Endothelial cell of umbilical vein (primary cell): ENCODE measurements around the gene SASH3. TPM values are rescaled to one million over a fixed set of nuclear protein-coding genes. Genes with fewer than 3 reads are reported as not detected.

ENCODE experiments used
- BruUV-seq: library from RNA; stranded (reverse); fragments of 400-500 nt; replicated peaks from 2 replicates; lab custom pipeline; 2021; lab: Mats Ljungman, UMichigan
- CTCF ChIA-PET: fragments of 300-600, 350-600 bp; sonication (Branson Sonifier 250); formaldehyde crosslinking; loops from one replicate; lab custom pipeline; 2021; ENCODE audit warnings: antibody characterized with exemption, inconsistent platforms; lab: Charles Lee
- POLR2A ChIA-PET: fragments of 300-600, 350-600 bp; sonication (Branson Sonifier 250); formaldehyde crosslinking; loops from one replicate; lab custom pipeline; 2021; ENCODE audit warnings: antibody characterized with exemption, inconsistent platforms; lab: Charles Lee
- DNase-seq: peaks from one replicate; pipeline ENCODE4 v3.0.0-alpha.2; 2011; ENCODE audit warnings: low read depth, low spot score
- FAIRE-seq: peaks from 2 replicates; lab custom pipeline; 2011; peaks lifted over from hg19 to GRCh38; lab: Jason Lieb, UNC
- H2AFZ ChIP-seq: 2 replicates; pipeline ENCODE4 v1.6.0; 2012; ENCODE audit warnings: low read depth, low read length, control low read depth, inconsistent platforms
- H3K27ac ChIP-seq: 2 replicates; pipeline ENCODE4 v1.5.1; 2011; ENCODE audit warnings: low read depth, mild to moderate bottlenecking, control low read depth, low read length, moderate library complexity; ENCODE audit not compliant: insufficient read depth
- H3K27me3 ChIP-seq, 2 experiments: 2 replicates each; pipeline versions ENCODE4 v1.6.0 to v1.6.1; 2011; ENCODE audit warnings: low read length in 2 of 2, mixed read lengths in 1 of 2; ENCODE audit not compliant: control insufficient read depth in 2 of 2, insufficient read depth in 2 of 2
- H3K36me3 ChIP-seq, 2 experiments: 2 replicates in 1 of 2; 3 replicates in 1 of 2; pipeline ENCODE4 v1.5.1; 2011; ENCODE audit warnings: low read length in 2 of 2, mild to moderate bottlenecking in 1 of 2, moderate library complexity in 1 of 2; ENCODE audit not compliant: control insufficient read depth in 2 of 2, insufficient read depth in 2 of 2; ENCODE audit errors: extremely low read depth in 1 of 2
- H3K4me1 ChIP-seq: 3 replicates; pipeline ENCODE4 v1.5.1; 2011; ENCODE audit warnings: mild to moderate bottlenecking, low read length; ENCODE audit not compliant: control insufficient read depth, insufficient read depth; ENCODE audit errors: extremely low read depth
- H3K4me2 ChIP-seq: 2 replicates; pipeline ENCODE4 v1.6.1; 2011; ENCODE audit warnings: low read length, control low read depth, mixed read lengths; ENCODE audit not compliant: insufficient read depth
- H3K4me3 ChIP-seq, 3 experiments: fragments of 200-600 bp in 1 of 3; sonication (generic), shearing (Covaris generic) in 1 of 3; replicated peaks in 1 of 3; 2 replicates each; pipeline ENCODE4 v1.5.1; 2011 to 2016; ENCODE audit warnings: control low read depth in 3 of 3, low read length in 3 of 3, mild to moderate bottlenecking in 2 of 3, inconsistent platforms in 1 of 3, low read depth in 1 of 3, moderate library complexity in 1 of 3; ENCODE audit not compliant: insufficient read depth in 1 of 3
- H3K79me2 ChIP-seq: 2 replicates; pipeline ENCODE4 v1.6.0; 2012; ENCODE audit warnings: low read length, inconsistent platforms; ENCODE audit not compliant: control insufficient read depth, insufficient read depth
- H3K9ac ChIP-seq: replicated peaks from 2 replicates; pipeline ENCODE3; 2011; ENCODE audit warnings: low read length, control low read depth; ENCODE audit not compliant: insufficient read depth; ENCODE audit errors: extremely low read depth
- H3K9me1 ChIP-seq: replicated peaks from 3 replicates; pipeline ENCODE4 v1.6.0; 2011; ENCODE audit warnings: mild to moderate bottlenecking, low read length; ENCODE audit not compliant: control insufficient read depth, insufficient read depth; ENCODE audit errors: extremely low read depth
- H3K9me3 ChIP-seq: replicated peaks from 2 replicates; pipeline ENCODE4 v1.5.1; 2012; ENCODE audit warnings: low read length, inconsistent platforms; ENCODE audit not compliant: control insufficient read depth, insufficient read depth
- H4K20me1 ChIP-seq: replicated peaks from 2 replicates; pipeline ENCODE3; 2011; ENCODE audit warnings: mild to moderate bottlenecking, low read length; ENCODE audit not compliant: control insufficient read depth, insufficient read depth; ENCODE audit errors: extremely low read depth
- EZH2 ChIP-seq: IDR thresholded peaks from 2 replicates; pipeline ENCODE4 v1.6.1; 2012; ENCODE audit warnings: borderline replicate concordance, low read depth, mild to moderate bottlenecking, moderate library complexity, low read length, inconsistent platforms; ENCODE audit not compliant: severe bottlenecking
- FOS ChIP-seq: IDR thresholded peaks from 2 replicates; pipeline ENCODE4 v1.6.1; 2011; ENCODE audit warnings: mild to moderate bottlenecking, low read length, moderate library complexity, borderline replicate concordance; ENCODE audit not compliant: insufficient read depth
- GATA2 ChIP-seq: IDR thresholded peaks from 2 replicates; pipeline ENCODE4 v1.7.0; 2011; ENCODE audit warnings: low read depth, mild to moderate bottlenecking, moderate library complexity, mixed read lengths, low read length; ENCODE audit not compliant: insufficient read length, insufficient read depth
- JUN ChIP-seq: IDR thresholded peaks from 2 replicates; pipeline ENCODE4 v1.6.1; 2011; ENCODE audit warnings: borderline replicate concordance, low read depth; ENCODE audit not compliant: insufficient read length, insufficient read depth
- MAX ChIP-seq: IDR thresholded peaks from 2 replicates; pipeline ENCODE4 v1.6.1; 2011; ENCODE audit not compliant: insufficient read depth, insufficient read length
- MYC ChIP-seq: IDR thresholded peaks from one replicate; pipeline ENCODE4 v1.6.1; 2011; ENCODE audit warnings: mild to moderate bottlenecking, low read depth, low read length
- POLR2A ChIP-seq: IDR thresholded peaks from 2 replicates; pipeline ENCODE4 v1.6.1; 2012; ENCODE audit warnings: low read depth, mild to moderate bottlenecking, control low read depth, low read length
- POLR2AphosphoS5 ChIP-seq: IDR thresholded peaks from 2 replicates; pipeline ENCODE4 v1.6.1; 2012; ENCODE audit warnings: low read depth, mild to moderate bottlenecking, control low read depth, low read length, moderate library complexity; ENCODE audit not compliant: insufficient read depth
- dilution Hi-C: fragments of 300-500 bp; cut with MboI; formaldehyde crosslinking; loops from one replicate; pipeline ENCODE4 v1.15.0; 2019; ENCODE audit warnings: low sequenced_read_pairs; ENCODE audit not compliant: extremely low pct_ligation_motif_present
- intact Hi-C: fragments of 100-400 bp; cut with micrococcal nuclease; formaldehyde crosslinking; loops from one replicate; pipeline ENCODE4 v1.10.0; 2022
- polyA plus RNA-seq, 4 experiments: library from polyadenylated mRNA; depleted of rRNA in 3 of 4; stranded (reverse) in 3 of 4; unstranded in 1 of 4; fragments of >200 nt; gene quantifications; 2 replicates each; pipeline versions ENCODE4 v1.2.1 to v1.2.3, GENCODE V29; 2011 to 2012; ENCODE audit warnings: missing spikeins in 1 of 4
- total RNA-seq: library from RNA; stranded (reverse); gene quantifications from 2 replicates; pipeline ENCODE4 v1.2.3, GENCODE V29; 2021
- TF ChIP-seq, protein P1 (sequence below), 2 donors: IDR thresholded peaks; 1 replicate in 1 of 2; 2 replicates in 1 of 2; pipeline ENCODE4 v1.5.1; 2011; ENCODE audit warnings: low read length in 2 of 2, mild to moderate bottlenecking in 2 of 2, moderate library complexity in 2 of 2, control low read depth in 1 of 2, inconsistent platforms in 1 of 2, low read depth in 1 of 2; ENCODE audit not compliant: insufficient read depth in 1 of 2; ENCODE audit errors: extremely low read depth in 1 of 2

SASH3 gene
- total and polyA plus RNA-seq, 2 donors (not counting 3 experiments of a cell fraction or from before 2014, with no cell fraction given): not detected

GRCh38 chrX:129791961-129792570 is 12.3 kb downstream of the SASH3 start:
- H3K4me2 ChIP-seq: no peak overlapping the region
- no peak for DNase-seq
- TF ChIP-seq, protein P1, sequence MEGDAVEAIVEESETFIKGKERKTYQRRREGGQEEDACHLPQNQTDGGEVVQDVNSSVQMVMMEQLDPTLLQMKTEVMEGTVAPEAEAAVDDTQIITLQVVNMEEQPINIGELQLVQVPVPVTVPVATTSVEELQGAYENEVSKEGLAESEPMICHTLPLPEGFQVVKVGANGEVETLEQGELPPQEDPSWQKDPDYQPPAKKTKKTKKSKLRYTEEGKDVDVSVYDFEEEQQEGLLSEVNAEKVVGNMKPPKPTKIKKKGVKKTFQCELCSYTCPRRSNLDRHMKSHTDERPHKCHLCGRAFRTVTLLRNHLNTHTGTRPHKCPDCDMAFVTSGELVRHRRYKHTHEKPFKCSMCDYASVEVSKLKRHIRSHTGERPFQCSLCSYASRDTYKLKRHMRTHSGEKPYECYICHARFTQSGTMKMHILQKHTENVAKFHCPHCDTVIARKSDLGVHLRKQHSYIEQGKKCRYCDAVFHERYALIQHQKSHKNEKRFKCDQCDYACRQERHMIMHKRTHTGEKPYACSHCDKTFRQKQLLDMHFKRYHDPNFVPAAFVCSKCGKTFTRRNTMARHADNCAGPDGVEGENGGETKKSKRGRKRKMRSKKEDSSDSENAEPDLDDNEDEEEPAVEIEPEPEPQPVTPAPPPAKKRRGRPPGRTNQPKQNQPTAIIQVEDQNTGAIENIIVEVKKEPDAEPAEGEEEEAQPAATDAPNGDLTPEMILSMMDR (IDR thresholded peaks at IDR 0.05; ENCODE audit: extremely low read depth in 1 of 2, insufficient read depth in 1 of 2, low read depth in 1 of 2, low read length in 2 of 2): no peak
- H3K4me1 ChIP-seq: no peaks in the 10 kb centered on the region
- H3K79me2 ChIP-seq: no peaks in the 10 kb centered on the region
- H3K36me3 ChIP-seq: no peaks in the 10 kb centered on the region
- no peaks in the 10 kb centered on the region for H3K9me1 ChIP-seq
- no peaks in the 10 kb centered on the region for H3K9me3 ChIP-seq
- dilution Hi-C loops (no loop called here), intact Hi-C loops (no loop called here)
- no peak overlapping the region for H3K9ac ChIP-seq
- no peak overlapping the region for H3K4me3 ChIP-seq
- no peaks in the 10 kb centered on the region for H4K20me1 ChIP-seq
- H3K27ac ChIP-seq: no peak overlapping the region
- CTCF ChIA-PET: interaction anchor here (1.0 to 1.2 kb wide), 2 partner anchors 66 to 269 kb away, joined by 3 read pairs; no protein-coding TSS in a partner anchor
- POLR2A ChIA-PET: no interaction called here
- no peak for FAIRE-seq
- no peak overlapping the region for H2AFZ ChIP-seq
- H3K27me3 ChIP-seq: no peaks in the 10 kb centered on the region
- no TSS peak for BruUV-seq

- BruUV-seq: no TSS peak
- Histone ChIP-seq H3K4me3 (no peak overlapping the region), H3K36me3 (no peaks in the 10 kb centered on the region), H3K9me3 (no peaks in the 10 kb centered on the region), H3K79me2 (no peaks in the 10 kb centered on the region), H3K27me3 (no peaks in the 10 kb centered on the region), H3K4me1 (no peaks in the 10 kb centered on the region), H4K20me1 (no peaks in the 10 kb centered on the region), H2AFZ (no peak overlapping the region), H3K9me1 (no peaks in the 10 kb centered on the region), H3K4me2 (no peak overlapping the region), H3K27ac (no peak overlapping the region), H3K9ac (no peak overlapping the region)
- TF ChIP-seq GATA2: no peak
- TF ChIP-seq EZH2: no peak
- no peak for TF ChIP-seq FOS
- TF ChIP-seq MYC: no peak
- no peak for TF ChIP-seq POLR2A
- TF ChIP-seq, protein P1 (IDR thresholded peaks at IDR 0.05; ENCODE audit: extremely low read depth in 1 of 2, insufficient read depth in 1 of 2, low read depth in 1 of 2, low read length in 2 of 2): no peak
- TF ChIP-seq MAX: no peak
- no peak for TF ChIP-seq JUN
- no peak for TF ChIP-seq POLR2AphosphoS5
- CTCF ChIA-PET: interaction anchor here (1.0 to 1.2 kb wide), 2 partner anchors 66 to 268 kb away, joined by 3 read pairs; no protein-coding TSS in a partner anchor
- POLR2A ChIA-PET: no interaction called here
- no peak for DNase-seq
- intact Hi-C loops (no loop called here), dilution Hi-C loops (no loop called here)
- FAIRE-seq: no peak
Measured at GRCh38 chrX:129792586-129793291, 13.0 kb downstream of the SASH3 start.
